HG02885 (cell line): Measurements from ENCODE around the gene KLF8.

Source experiments
- ATAC-seq: cut with Tn5 transposase; IDR thresholded peaks from one replicate; pipeline ENCODE4 v1.9.1; 2021; ENCODE audit warnings: mild to moderate bottlenecking; ENCODE audit not compliant: unreplicated experiment, poor library complexity

KLF8 gene

GRCh38 chrX:56308726-56309125 is 76.6 kb downstream of the KLF8 start:
- ATAC-seq, result no peak

GRCh38 chrX:56309881-56310280 is 77.7 kb downstream of the KLF8 start:
- no peak for ATAC-seq

- no peak for ATAC-seq
These were observed 78.4 kb downstream of the KLF8 start for GRCh38 chrX:56310581-56310980.

- ATAC-seq, result no peak
These were observed 81.2 kb downstream of the KLF8 start for GRCh38 chrX:56313308-56313707.

- no peak for ATAC-seq
These were observed 82.2 kb downstream of the KLF8 start for GRCh38 chrX:56314334-56314733.

GRCh38 chrX:56318076-56318475 is 85.9 kb downstream of the KLF8 start:
- no peak for ATAC-seq

GRCh38 chrX:56319165-56319564 is 87.0 kb downstream of the KLF8 start:
- no peak for ATAC-seq
